CD4-positive, alpha-beta T cell treated with Interleukin-6 for 4 hours (primary cell): ENCODE data around the gene CDYL2.
A peak's percentile ranks its signal among the peaks of the same experiment; 100 is the strongest.
"Not testable (repeated sequence)": the region's sequence is repeated elsewhere in the genome, so short reads cannot be mapped to it uniquely, and the experiment has no call there.

ENCODE experiments used
- DNase-seq: peaks from one replicate; pipeline ENCODE4 v3.0.0-alpha.2; 2020; ENCODE audit warnings: mixed read lengths

Gene CDYL2

GRCh38 chr16:80742331-80742730, 62.1 kb downstream of the CDYL2 start:
- no peak for DNase-seq

GRCh38 chr16:80741724-80742123, 62.7 kb downstream of the CDYL2 start:
- DNase-seq, result no peak

GRCh38 chr16:80739523-80739922, 64.9 kb downstream of the CDYL2 start:
- DNase-seq, result no peak

GRCh38 chr16:80738521-80738920, 65.9 kb downstream of the CDYL2 start:
- DNase-seq, result no peak

GRCh38 chr16:80735846-80736245, 68.6 kb downstream of the CDYL2 start:
- DNase-seq, result no peak

- no peak for DNase-seq
Measured at GRCh38 chr16:80733407-80733806, 71.0 kb downstream of the CDYL2 start.

- DNase-seq, result no peak
Measured at GRCh38 chr16:80731915-80732314, 72.5 kb downstream of the CDYL2 start.

GRCh38 chr16:80727066-80727763, 77.2 kb downstream of the CDYL2 start:
- DNase-seq, result not testable (repeated sequence)

GRCh38 chr16:80725566-80726162, 78.7 kb downstream of the CDYL2 start:
- no peak for DNase-seq

GRCh38 chr16:80723981-80724380, 80.4 kb downstream of the CDYL2 start:
- DNase-seq, result no peak

- DNase-seq, result no peak
Measured at GRCh38 chr16:80723091-80723490, 81.3 kb downstream of the CDYL2 start.

- DNase-seq, result no peak
Measured at GRCh38 chr16:80720804-80721371, 83.5 kb downstream of the CDYL2 start.

- peak; percentile 31 for DNase-seq
Measured at GRCh38 chr16:80719573-80719972, 84.8 kb downstream of the CDYL2 start.

GRCh38 chr16:80718480-80719220, 85.7 kb downstream of the CDYL2 start:
- no peak for DNase-seq

- DNase-seq, result no peak
Measured at GRCh38 chr16:80717611-80718010, 86.8 kb downstream of the CDYL2 start.

GRCh38 chr16:80716564-80717139, 87.7 kb downstream of the CDYL2 start:
- DNase-seq, result no peak

- no peak for DNase-seq
Measured at GRCh38 chr16:80711406-80711805, 93.0 kb downstream of the CDYL2 start.

- no peak for DNase-seq
Measured at GRCh38 chr16:80710918-80711317, 93.5 kb downstream of the CDYL2 start.

GRCh38 chr16:80708823-80709222, 95.6 kb downstream of the CDYL2 start:
- DNase-seq, result no peak

- DNase-seq, result no peak
Measured at GRCh38 chr16:80707686-80708085, 96.7 kb downstream of the CDYL2 start.

- no peak for DNase-seq
Measured at GRCh38 chr16:80705596-80705995, 98.8 kb downstream of the CDYL2 start.

GRCh38 chr16:80704751-80705505, 99.5 kb downstream of the CDYL2 start:
- no peak for DNase-seq
